Colonic mucosa (tissue), 4 donors: ENCODE data around the gene NFE2L2. TPM values are rescaled to one million over a fixed set of nuclear protein-coding genes. Genes with fewer than 3 reads are reported as not detected.
"Not testable (repeated sequence)": the region's sequence is repeated elsewhere in the genome, so short reads cannot be mapped to it uniquely, and the experiment has no call there.

ENCODE experiments used
- DNase-seq: peaks from one replicate; pipeline ENCODE4 v3.0.0-alpha.2; 2020
- H3K27ac ChIP-seq: fragments of 200-600 bp; one replicate; pipeline ENCODE4 v1.8.0; 2021
- H3K27me3 ChIP-seq: fragments of 200-600 bp; one replicate; pipeline ENCODE4 v1.8.0; 2021
- H3K36me3 ChIP-seq: fragments of 200-600 bp; one replicate; pipeline ENCODE4 v1.8.0; 2021
- H3K4me1 ChIP-seq: fragments of 200-600 bp; one replicate; pipeline ENCODE4 v1.8.0; 2021; ENCODE audit warnings: mild to moderate bottlenecking
- H3K4me3 ChIP-seq: fragments of 200-600 bp; one replicate; pipeline ENCODE4 v1.8.0; 2021
- H3K9ac ChIP-seq, 2 donors: one replicate each; pipeline ENCODE4 v1.7.0; 2013; ENCODE audit warnings: control low read depth in 2 of 2, low read depth in 2 of 2, low read length in 2 of 2
- H3K9me3 ChIP-seq: fragments of 200-600 bp; one replicate; pipeline ENCODE4 v1.8.0; 2021
- CTCF ChIP-seq: fragments of 200-600 bp; IDR thresholded peaks from one replicate; pipeline ENCODE4 v1.8.0; 2022; ENCODE audit warnings: antibody characterized with exemption, mild to moderate bottlenecking
- intact Hi-C: fragments of 100-400 bp; cut with DNase I; formaldehyde crosslinking; loops from one replicate; pipeline ENCODE4 v1.14.1; 2022
- total RNA-seq, 2 donors: library from RNA; stranded (reverse); fragmentation: NEBNext Ultra II Directional in 1 of 2; extraction: Animal tissue kit (Norgen Biotek cat#: 25700) in 1 of 2; gene quantifications; one replicate each; pipeline ENCODE4 v1.2.1, GENCODE V29; 2021
- donor health status: healthy.
- donor health status: DM: no; HTN: no; CAD: no.
- donor health status: DM: no; HTN: no; CAD: no.

NFE2L2 gene
- total RNA-seq, result 10 to 100 TPM; 81.5 to 87.6 TPM

- Histone ChIP-seq H3K36me3 (no peaks in the 10 kb centered on the region), H3K9ac (peak within 1 kb of the TSS; percentile 97 to 100), H3K4me3 (peak within 1 kb of the TSS; percentile 94), H3K4me1 (no peaks in the 10 kb centered on the region), H3K27me3 (no peaks in the 10 kb centered on the region), H3K9me3 (no peaks in the 10 kb centered on the region), H3K27ac (peak within 1 kb of the TSS; percentile 100)
- DNase-seq, result peak; percentile 94
- TF ChIP-seq CTCF, result peak; percentile 11
- intact Hi-C loops, result loop anchor here (5.0 kb wide), 1 partner anchor 67 kb away; no protein-coding TSS in a partner anchor
These were observed at the start of gene NFE2L2 for GRCh38 chr2:177264693-177265587. Gene NFE2L2 (minus strand): TSS chr2:177264727. CDS start chr2:177264576, 151 bp downstream.

GRCh38 chr2:177314194-177314593 is 49.7 kb upstream of the NFE2L2 start:
- Histone ChIP-seq H3K27me3 (no peaks in the 10 kb centered on the region), H3K9me3 (no peaks in the 10 kb centered on the region), H3K36me3 (no peaks in the 10 kb centered on the region), H3K9ac (no peak overlapping the region), H3K4me1 (no peaks in the 10 kb centered on the region), H3K27ac (no peak overlapping the region), H3K4me3 (no peak overlapping the region)
- no peak for DNase-seq
- intact Hi-C loops, result no loop called here
- TF ChIP-seq CTCF, result no peak

GRCh38 chr2:177313162-177313781 is 48.7 kb upstream of the NFE2L2 start:
- intact Hi-C loops, result no loop called here
- H3K27ac ChIP-seq, result no peak overlapping the region

GRCh38 chr2:177312562-177312961 is 48.0 kb upstream of the NFE2L2 start:
- intact Hi-C loops, result no loop called here
- no peak for TF ChIP-seq CTCF
- H3K4me3 ChIP-seq, result no peak overlapping the region
- no peaks in the 10 kb centered on the region for H3K27me3 ChIP-seq
- no peaks in the 10 kb centered on the region for H3K4me1 ChIP-seq
- no peak overlapping the region for H3K9ac ChIP-seq
- H3K36me3 ChIP-seq, result no peaks in the 10 kb centered on the region
- no peaks in the 10 kb centered on the region for H3K9me3 ChIP-seq
- no peak overlapping the region for H3K27ac ChIP-seq
- DNase-seq, result no peak

More at GRCh38 chr2:177313162-177313781, 48.7 kb upstream of the NFE2L2 start:
- Histone ChIP-seq H3K9ac (no peak overlapping the region), H3K27me3 (no peaks in the 10 kb centered on the region), H3K36me3 (no peaks in the 10 kb centered on the region), H3K4me3 (no peak overlapping the region), H3K4me1 (no peaks in the 10 kb centered on the region), H3K9me3 (no peaks in the 10 kb centered on the region)
- no peak for TF ChIP-seq CTCF
- no peak for DNase-seq

GRCh38 chr2:177309672-177310309 is 45.3 kb upstream of the NFE2L2 start:
- H3K4me3 ChIP-seq, H3K27ac ChIP-seq, H3K27me3 ChIP-seq, intact Hi-C loops, H3K4me1 ChIP-seq, H3K36me3 ChIP-seq, DNase-seq, H3K9me3 ChIP-seq, H3K9ac ChIP-seq: not testable (repeated sequence)
